ENCODE data around the gene COL18A1.

COL18A1 gene

GRCh38 chr21:45393833-45394638 lies 10.9 kb upstream of the COL18A1 start:
- H3K27ac ChIP-seq: no peak overlapping the region
- TF ChIP-seq, protein P1, sequence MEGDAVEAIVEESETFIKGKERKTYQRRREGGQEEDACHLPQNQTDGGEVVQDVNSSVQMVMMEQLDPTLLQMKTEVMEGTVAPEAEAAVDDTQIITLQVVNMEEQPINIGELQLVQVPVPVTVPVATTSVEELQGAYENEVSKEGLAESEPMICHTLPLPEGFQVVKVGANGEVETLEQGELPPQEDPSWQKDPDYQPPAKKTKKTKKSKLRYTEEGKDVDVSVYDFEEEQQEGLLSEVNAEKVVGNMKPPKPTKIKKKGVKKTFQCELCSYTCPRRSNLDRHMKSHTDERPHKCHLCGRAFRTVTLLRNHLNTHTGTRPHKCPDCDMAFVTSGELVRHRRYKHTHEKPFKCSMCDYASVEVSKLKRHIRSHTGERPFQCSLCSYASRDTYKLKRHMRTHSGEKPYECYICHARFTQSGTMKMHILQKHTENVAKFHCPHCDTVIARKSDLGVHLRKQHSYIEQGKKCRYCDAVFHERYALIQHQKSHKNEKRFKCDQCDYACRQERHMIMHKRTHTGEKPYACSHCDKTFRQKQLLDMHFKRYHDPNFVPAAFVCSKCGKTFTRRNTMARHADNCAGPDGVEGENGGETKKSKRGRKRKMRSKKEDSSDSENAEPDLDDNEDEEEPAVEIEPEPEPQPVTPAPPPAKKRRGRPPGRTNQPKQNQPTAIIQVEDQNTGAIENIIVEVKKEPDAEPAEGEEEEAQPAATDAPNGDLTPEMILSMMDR (conservative IDR thresholded peaks at IDR 0.05): no peak

- TF ChIP-seq, protein P1 (conservative IDR thresholded peaks at IDR 0.05): no peak
- TF ChIP-seq ZFX (IDR thresholded peaks at IDR 0.05): no peak
- H3K27ac ChIP-seq: no peak overlapping the region
Observed at GRCh38 chr21:45396620-45396995, 8.4 kb upstream of the COL18A1 start.

- TF ChIP-seq, protein P1 (conservative IDR thresholded peaks at IDR 0.05): no peak
- no peak for TF ChIP-seq ZFX (IDR thresholded peaks at IDR 0.05)
- H3K27ac ChIP-seq: no peak overlapping the region
Observed at GRCh38 chr21:45397381-45397780, 7.6 kb upstream of the COL18A1 start.

DNA sequence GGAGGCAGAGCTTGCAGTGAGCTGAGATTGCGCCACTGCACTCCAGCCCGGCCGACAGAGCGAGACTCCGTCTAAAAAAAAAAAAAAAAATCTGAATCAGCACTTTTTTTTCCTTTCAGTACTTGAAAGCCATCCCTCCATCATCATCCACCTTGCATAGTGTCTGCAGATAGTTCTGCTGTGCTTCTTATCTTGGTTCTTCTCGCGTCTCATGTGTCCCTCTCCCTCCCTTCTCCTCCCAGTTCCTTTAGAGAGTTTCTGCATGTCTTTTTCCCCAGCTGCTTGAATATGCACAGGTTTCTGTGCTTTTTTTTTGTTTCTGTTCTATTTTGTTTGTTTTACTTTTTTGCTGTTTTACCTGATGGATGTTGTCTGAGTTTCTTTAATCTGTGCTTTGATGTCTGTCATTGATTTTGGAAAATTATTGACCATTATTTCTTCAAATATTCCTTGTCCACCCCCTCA lies 3.9 kb upstream of the COL18A1 start:
- H3K27ac ChIP-seq: no peak overlapping the region

DNA sequence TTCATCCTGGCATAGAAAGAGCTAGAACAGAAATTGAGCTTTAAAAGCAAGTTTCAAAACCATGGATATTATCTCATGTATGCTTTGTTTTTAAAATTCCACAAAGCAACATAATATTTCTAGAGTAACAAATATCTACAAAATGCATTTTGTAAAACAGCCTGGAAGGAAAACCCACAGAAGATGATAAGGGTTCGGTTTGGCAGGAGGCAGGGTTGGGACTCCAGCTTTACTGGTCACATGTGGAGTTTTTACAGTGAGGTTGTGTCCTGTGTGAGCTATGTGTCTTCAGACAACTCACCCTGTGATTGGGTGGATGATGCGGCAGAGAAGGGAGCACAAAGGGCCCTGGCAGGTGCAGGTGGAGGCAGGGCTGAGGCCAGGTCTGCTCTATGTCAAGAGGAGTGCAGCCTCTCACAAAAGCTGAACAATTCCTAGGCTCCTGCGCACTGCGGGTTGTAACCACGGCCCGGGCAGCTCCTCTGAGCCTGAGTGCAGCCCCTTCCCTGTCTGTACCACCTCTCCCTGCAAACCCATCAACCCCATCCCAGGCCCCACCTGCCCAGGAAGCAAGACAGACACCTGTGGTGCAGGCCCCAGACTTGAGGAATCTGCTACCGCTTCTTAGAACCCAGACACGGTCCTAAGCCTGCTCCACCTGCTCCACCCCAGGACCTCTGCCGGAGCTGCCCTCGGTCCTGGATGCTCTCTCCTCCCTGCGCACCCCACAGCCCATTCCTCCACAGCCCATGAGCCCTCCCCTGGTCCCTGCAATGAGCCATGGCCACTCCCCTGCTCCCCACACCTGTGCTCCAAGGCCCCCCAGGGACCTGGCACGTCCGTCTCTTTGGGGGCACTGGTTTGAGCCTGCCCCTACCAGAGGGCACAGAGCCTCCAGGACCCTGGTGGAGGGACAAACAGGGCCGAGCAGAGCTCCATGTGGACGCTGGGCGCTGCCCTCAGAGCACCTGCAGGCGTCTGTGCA lies 2.8 kb upstream of the COL18A1 start:
- TF ChIP-seq, protein P1 (conservative IDR thresholded peaks at IDR 0.05): no peak
- no peak for TF ChIP-seq ZFX (IDR thresholded peaks at IDR 0.05)
- no peak overlapping the region for H3K27ac ChIP-seq

More for the DNA sequence above, 3.9 kb upstream of the COL18A1 start:
- TF ChIP-seq ZFX (IDR thresholded peaks at IDR 0.05): no peak
- TF ChIP-seq, protein P1 (conservative IDR thresholded peaks at IDR 0.05): no peak

DNA sequence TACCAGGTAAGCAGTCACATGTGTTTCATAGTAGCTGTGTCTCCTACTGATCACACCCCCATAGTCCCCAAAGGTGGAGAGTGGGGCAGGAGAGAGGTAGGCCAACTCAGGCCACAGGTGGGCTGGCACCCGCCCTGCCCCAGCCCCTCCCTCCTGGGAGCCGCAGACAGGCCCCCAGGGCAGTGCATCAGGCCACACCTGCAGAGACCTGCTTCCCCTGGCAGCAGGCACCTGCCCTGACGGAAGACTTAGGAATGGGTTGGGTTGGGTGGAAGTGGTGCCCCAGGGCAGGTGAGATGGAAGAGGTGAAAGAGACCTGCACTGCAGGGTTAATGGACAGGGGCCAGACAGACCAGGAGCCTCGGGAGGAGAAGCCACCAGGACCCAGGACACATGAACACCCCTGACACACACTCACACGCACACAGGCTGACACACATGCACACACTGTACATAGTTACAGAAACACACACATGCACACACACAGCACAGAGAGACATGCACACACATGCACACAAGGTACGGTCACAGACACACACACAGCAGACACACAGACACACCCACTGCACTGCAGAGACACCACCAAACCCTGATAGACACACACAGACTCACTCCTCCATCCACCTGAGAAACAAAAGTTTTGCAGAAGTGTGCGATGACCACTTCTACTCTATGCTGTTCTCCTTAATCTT lies 1.7 kb upstream of the COL18A1 start:
- TF ChIP-seq ZFX (IDR thresholded peaks at IDR 0.05): no peak
- H3K27ac ChIP-seq: no peak overlapping the region
